Middle frontal gyrus (tissue), 1 donor: ENCODE measurements around the gene SPDL1.
"Not testable (repeated sequence)": the region's sequence is repeated elsewhere in the genome, so short reads cannot be mapped to it uniquely, and the experiment has no call there.

Experiments used
- DNase-seq: peaks from one replicate; pipeline ENCODE4 v3.0.0-alpha.2; 2015; ENCODE audit warnings: low spot score; ENCODE audit errors: extremely low spot score

The SPDL1 gene

GRCh38 chr5:169574134-169574646 lies 9.4 kb upstream of the SPDL1 start:
- DNase-seq: no peak

DNA sequence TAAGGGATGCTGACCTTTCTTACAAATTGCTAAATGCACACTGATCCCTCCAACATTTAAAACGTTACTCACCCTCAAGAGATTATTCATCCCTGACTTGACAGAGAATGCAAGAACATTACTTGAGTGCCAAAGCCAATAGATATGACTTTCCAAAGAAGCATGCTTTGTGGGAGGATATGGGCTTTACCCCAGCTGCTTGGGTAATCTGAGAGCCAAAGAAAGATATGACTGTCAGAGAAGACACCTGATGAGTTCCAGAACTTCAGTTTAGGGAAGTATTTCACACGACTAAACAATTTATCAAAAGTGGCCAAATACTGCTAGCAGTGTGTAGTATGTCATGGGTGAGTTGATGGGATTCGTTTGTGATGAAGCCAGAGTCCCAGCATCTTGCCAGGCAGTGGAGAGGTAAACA lies 7.4 kb upstream of the SPDL1 start:
- no peak for DNase-seq

DNA sequence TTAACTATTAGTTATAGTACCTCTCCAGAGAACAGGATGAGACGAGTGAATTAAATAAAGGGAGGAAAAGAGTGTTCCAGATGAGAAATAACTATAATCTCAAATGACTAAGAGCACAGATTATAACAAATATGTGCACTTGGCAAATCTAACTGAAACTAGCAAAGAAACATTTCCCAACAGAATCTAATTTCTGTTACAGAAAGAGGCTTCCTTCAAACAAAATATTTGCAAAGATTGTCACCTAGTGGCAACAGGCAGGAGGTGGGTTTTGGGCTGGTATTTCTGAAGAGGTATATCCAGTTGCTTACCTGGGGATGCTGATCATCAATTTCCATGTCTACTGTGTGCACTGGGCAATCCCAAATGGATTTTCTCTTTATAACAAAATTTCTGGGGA lies 5.6 kb upstream of the SPDL1 start:
- DNase-seq: no peak

DNA sequence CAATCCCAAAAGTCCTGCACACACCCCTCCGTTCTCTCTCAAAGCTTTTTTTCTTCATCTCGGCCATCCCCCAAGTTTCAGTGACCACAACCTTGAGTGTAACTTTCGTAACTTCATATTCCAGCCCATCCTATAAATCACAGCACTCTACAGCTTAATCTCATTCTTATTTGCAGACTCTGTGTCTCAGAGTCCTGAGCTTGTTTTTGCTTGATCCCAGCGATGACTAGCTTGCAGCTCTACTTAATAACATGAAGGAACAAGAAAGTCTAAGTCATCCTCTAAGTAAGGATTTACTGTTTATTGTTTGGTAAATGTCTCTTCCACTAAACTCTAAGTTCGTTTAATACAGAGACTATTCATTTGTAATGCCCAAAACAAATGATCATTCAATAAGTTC lies 2.6 kb upstream of the SPDL1 start:
- no peak for DNase-seq

DNA sequence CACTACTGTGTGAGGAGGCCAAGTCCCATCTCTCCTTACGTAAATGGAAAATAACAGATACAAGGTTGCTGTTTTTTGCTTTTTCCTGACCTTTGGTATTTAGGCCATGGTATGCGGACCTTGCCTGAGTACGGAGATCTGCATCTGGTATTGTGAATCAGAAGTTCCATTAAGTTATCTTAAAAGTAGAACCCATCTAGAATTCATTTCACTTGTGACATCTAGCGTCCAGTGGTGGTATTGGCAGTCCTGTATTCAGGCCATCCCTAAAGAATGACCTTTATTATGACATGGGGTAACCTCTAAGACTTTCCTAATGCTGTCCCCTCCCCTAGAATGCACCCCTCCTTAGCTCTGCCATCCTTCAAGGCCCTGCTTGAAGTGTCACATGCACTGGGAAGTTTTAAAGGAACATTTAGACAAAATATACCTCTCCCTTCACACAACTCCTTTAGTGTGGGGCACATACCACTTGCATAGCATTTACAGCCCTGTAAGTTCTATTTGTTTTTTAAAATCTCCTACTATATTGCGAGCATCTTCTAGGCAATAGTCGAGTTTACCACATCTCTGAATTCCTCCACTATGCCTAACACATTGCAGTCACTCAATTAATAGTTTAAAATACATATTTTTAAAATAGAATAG lies 1.9 kb upstream of the SPDL1 start:
- peak; percentile 18 for DNase-seq

- DNase-seq: no peak
These were observed 511 bp upstream of the SPDL1 start for GRCh38 chr5:169583101-169583423.

DNA sequence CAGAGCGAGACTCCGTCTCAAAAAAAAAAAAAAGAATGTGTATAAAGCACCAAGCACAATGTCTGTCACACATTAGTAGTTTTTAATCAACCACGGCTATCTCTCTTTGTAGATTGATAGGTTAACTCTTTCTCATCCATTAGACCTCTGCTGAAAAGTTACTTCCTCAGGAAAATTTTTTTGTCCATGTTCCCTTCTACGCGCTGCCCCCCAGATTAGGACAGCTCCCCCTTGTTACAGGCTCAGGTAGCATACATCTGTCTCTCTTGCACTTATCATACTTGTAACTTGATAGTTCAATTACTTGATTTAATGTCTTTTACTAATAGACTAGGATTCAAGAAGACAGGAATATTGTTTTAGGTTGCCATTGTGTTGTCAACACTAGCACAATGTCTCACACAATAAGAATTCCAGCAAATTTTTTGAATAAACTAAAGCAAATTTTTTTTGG lies 1.5 kb downstream of the SPDL1 start:
- no peak for DNase-seq

GRCh38 chr5:169590602-169591001 lies 7.0 kb downstream of the SPDL1 start:
- no peak for DNase-seq

- no peak for DNase-seq
These were observed 8.1 kb downstream of the SPDL1 start for GRCh38 chr5:169591636-169592035.

DNA sequence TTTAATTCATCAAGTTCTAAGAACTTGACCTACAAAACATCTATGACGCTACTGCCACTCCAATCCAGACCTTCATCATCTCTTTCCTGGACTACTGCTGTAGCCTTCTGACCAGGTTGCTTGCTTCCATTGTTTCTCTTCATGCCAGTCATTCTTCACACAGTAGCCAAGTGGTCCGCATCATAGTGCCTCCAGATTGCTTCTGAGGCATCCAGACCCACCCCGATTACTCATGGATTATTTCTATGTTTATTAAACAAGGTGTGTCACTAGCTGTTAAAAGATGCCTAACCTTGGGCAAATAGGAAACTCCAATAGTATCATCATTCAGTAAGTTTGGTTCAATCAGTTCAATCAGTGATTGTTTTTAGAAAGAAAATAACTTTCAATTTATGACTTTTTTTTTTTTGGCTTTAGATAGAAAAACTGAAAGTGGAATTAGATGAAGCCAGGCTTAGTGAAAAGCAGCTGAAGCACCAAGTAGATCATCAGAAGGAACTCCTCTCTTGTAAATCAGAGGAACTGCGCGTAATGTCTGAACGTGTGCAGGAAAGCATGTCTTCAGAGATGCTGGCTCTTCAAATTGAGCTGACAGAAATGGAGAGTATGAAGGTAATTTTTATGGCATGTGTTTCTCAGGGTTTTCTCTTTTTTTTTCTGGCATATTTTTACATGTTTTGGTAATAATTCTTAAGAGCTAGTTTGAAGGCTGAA lies 9.5 kb downstream of the SPDL1 start:
- DNase-seq: no peak

- no peak for DNase-seq
These were observed 11.7 kb downstream of the SPDL1 start for GRCh38 chr5:169595172-169595820.

- no peak for DNase-seq
These were observed 15.9 kb downstream of the SPDL1 start for GRCh38 chr5:169599451-169599850.

DNA sequence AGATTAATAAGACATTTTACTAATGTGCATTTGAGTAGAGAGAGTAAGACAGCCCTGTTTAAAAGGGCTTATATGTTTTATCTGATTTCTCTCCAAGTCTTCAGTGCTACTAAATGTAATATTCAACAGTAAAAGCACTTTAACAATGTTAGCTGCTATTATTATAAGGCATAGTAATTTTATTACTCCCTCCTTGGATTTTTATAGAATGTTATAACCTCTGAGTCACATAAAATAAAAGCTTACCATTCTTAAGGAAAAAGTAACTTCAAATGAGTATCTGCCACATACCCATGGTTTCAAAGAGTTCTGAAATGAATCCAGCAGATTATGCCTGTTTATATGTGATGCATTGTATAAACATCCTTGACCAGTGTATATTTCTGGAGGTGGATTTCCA lies 19.0 kb downstream of the SPDL1 start:
- DNase-seq: no peak

DNA sequence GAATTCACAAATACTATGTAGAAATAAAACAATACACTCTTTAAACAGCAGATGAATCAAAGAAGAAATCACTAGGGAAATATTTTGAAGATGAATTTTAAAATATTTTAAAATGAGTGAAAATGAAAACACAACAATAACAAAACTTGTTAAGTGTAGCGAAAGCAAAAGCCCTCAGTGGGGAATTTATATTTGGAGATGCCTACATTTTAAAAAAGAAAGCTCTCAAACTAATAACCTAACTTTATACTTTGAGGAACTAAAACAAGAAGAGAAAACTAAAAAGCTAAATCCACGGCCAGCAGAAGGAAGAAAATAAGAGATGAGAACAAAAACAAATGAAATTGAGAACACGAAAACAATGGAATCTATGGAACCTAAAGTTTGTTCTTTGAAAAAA lies 22.7 kb downstream of the SPDL1 start:
- DNase-seq: no peak

- DNase-seq: no peak
These were observed 24.3 kb downstream of the SPDL1 start for GRCh38 chr5:169607882-169608281.

DNA sequence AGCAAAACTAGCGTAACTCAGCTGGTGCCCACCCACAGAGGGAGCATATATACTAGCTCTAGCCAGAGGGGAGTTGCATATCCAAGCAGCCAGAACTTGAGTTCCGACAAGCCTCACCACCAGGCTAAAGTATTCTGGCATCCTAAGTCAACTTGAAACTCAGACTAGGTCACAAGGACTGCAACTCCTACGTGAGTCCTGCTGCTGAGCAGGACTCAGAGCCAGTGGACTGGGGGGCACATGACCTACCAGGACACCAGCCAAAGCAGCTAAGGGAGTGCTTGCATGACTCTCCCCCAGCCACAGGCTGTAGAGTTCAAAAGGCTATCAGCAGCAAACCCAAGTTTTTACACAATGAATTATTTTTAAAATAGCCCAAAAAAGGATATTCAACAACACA lies 26.1 kb downstream of the SPDL1 start:
- no peak for DNase-seq

DNA sequence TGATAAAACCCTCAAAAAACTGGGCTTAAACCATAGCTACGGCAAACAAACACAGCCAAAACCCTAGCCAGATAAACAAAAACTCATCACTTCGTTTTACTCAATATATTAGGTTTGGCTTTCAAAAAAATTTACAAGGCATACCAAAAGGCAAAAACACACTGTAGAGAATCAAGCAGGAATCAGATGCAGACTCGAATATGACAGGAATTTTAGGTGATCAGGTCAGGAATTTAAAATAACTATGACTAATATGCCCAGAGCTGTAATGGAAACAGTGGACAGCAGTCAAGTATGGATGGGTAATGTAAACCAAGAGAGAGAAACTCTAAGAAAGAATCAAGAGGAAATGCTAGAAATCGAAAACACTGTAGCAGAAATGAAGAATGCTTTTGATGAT lies 27.0 kb downstream of the SPDL1 start:
- no peak for DNase-seq

- no peak for DNase-seq
These were observed 32.0 kb downstream of the SPDL1 start for GRCh38 chr5:169615561-169615960.

GRCh38 chr5:169624307-169624706 lies 40.7 kb downstream of the SPDL1 start:
- DNase-seq: not testable (repeated sequence)

DNA sequence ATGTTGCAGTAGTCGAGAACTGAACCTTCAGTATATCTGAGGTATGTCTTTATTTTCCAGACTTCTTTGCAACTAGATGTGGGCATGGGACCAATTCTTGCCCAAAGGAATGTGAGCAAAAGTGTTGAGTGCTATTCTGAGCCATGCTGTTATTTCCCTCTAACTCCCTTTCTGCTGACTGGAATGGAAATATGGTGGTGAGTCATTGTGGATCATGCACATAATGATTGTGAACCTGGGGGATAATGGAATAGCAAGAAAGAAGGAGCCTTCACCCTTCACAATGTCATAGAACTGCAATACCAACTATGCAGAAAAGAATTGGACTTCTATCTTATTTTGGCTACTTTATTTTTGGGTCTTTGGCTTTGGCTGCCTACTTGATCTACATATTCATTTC lies 43.2 kb downstream of the SPDL1 start:
- DNase-seq: no peak

- DNase-seq: no peak
These were observed 44.0 kb downstream of the SPDL1 start for GRCh38 chr5:169627551-169627950.

GRCh38 chr5:169628892-169629291 lies 45.3 kb downstream of the SPDL1 start:
- DNase-seq: no peak
